OCI-LY1 (cell line): Measurements from ENCODE around the gene RNFT2.

Experiments used
- CTCF ChIP-seq: fragments of 200-600 bp; sonication (generic), shearing (Covaris generic); IDR thresholded peaks from 2 replicates; pipeline ENCODE4 v1.5.1; 2017; ENCODE audit warnings: mild to moderate bottlenecking, antibody characterized with exemption, low read length, moderate library complexity, mixed read lengths
- EZH2 ChIP-seq: fragments of 200-600 bp; sonication (generic), shearing (Covaris generic); IDR thresholded peaks from 2 replicates; pipeline ENCODE4 v1.8.0; 2017; ENCODE audit warnings: borderline replicate concordance, mixed run types, mild to moderate bottlenecking, antibody characterized with exemption, low read length, moderate library complexity, mixed read lengths

- no peak for TF ChIP-seq CTCF
- no peak for TF ChIP-seq EZH2
Observed at GRCh38 chr12:116870306-116870705, 132.2 kb downstream of the RNFT2 start.
